OCI-LY1 (cell line): Measurements from ENCODE around the gene CERK.

Experiments used
- H2AFZ ChIP-seq: fragments of 200-600 bp; sonication (generic), shearing (Covaris generic); 2 replicates; pipeline ENCODE4 v1.6.0; 2014; ENCODE audit warnings: antibody characterized with exemption, mild to moderate bottlenecking, low read length
- H3F3A ChIP-seq: fragments of 200-600 bp; sonication (generic), shearing (Covaris generic); 2 replicates; pipeline ENCODE4 v1.6.0; 2014; ENCODE audit warnings: mild to moderate bottlenecking, antibody characterized with exemption, low read length, moderate library complexity; ENCODE audit not compliant: insufficient read depth
- H3K27ac ChIP-seq: fragments of 200-600 bp; sonication (generic); 2 replicates; pipeline ENCODE4 v1.5.1; 2014; ENCODE audit warnings: low read length, mixed run types, mild to moderate bottlenecking, low read depth; ENCODE audit not compliant: poor library complexity, severe bottlenecking
- H3K27me3 ChIP-seq: fragments of 200-600 bp; sonication (generic); 2 replicates; pipeline ENCODE4 v1.6.0; 2014; ENCODE audit warnings: antibody characterized with exemption, mild to moderate bottlenecking, low read length, moderate library complexity; ENCODE audit not compliant: insufficient read depth
- H3K36me3 ChIP-seq: fragments of 200-600 bp; sonication (generic); 2 replicates; pipeline ENCODE4 v1.6.1; 2014; ENCODE audit warnings: mild to moderate bottlenecking, antibody characterized with exemption, low read length, moderate library complexity, mixed read lengths; ENCODE audit not compliant: insufficient read depth
- H3K4me1 ChIP-seq: fragments of 200-600 bp; sonication (generic); 2 replicates; pipeline ENCODE4 v1.5.1; 2014; ENCODE audit warnings: mild to moderate bottlenecking, low read length, moderate library complexity; ENCODE audit not compliant: insufficient read depth, severe bottlenecking
- H3K4me2 ChIP-seq: fragments of 200-600 bp; sonication (generic), shearing (Covaris generic); 2 replicates; pipeline ENCODE4 v1.6.1; 2014; ENCODE audit warnings: low read length
- H3K4me3 ChIP-seq: fragments of 200-600 bp; sonication (generic); 2 replicates; pipeline ENCODE4 v1.5.1; 2014; ENCODE audit warnings: low read length, low read depth, mild to moderate bottlenecking, mixed read lengths; ENCODE audit not compliant: poor library complexity, severe bottlenecking
- H3K79me2 ChIP-seq: fragments of 200-600 bp; shearing (Covaris generic); 2 replicates; pipeline ENCODE4 v1.6.1; 2016; ENCODE audit warnings: mixed run types, low read length, mixed read lengths; ENCODE audit not compliant: insufficient read depth
- H3K9ac ChIP-seq: fragments of 200-600 bp; sonication (generic), shearing (Covaris generic); 2 replicates; pipeline ENCODE4 v1.6.1; 2014; ENCODE audit warnings: mild to moderate bottlenecking, low read length, mixed read lengths
- H3K9me2 ChIP-seq: fragments of 200-600 bp; sonication (generic), shearing (Covaris generic); 2 replicates; pipeline ENCODE4 v1.6.1; 2014; ENCODE audit warnings: low read depth, mild to moderate bottlenecking, low read length, mixed read lengths
- H3K9me3 ChIP-seq: fragments of 200-600 bp; shearing (Covaris generic); 2 replicates; pipeline ENCODE4 v1.6.1; 2014; ENCODE audit warnings: low read length, mixed read lengths
- H4K20me1 ChIP-seq: fragments of 200-600 bp; sonication (generic), shearing (Covaris generic); 2 replicates; pipeline ENCODE4 v1.6.0; 2016; ENCODE audit warnings: mild to moderate bottlenecking, low read length; ENCODE audit not compliant: insufficient read depth
- EZH2 ChIP-seq: fragments of 200-600 bp; sonication (generic), shearing (Covaris generic); IDR thresholded peaks from 2 replicates; pipeline ENCODE4 v1.8.0; 2017; ENCODE audit warnings: borderline replicate concordance, mixed run types, mild to moderate bottlenecking, antibody characterized with exemption, low read length, moderate library complexity, mixed read lengths
- TF ChIP-seq, protein P1 (sequence below): fragments of 200-600 bp; sonication (generic), shearing (Covaris generic); IDR thresholded peaks from 2 replicates; pipeline ENCODE4 v1.5.1; 2017; ENCODE audit warnings: mild to moderate bottlenecking, antibody characterized with exemption, low read length, moderate library complexity, mixed read lengths

Gene CERK

GRCh38 chr22:46769191-46769675, 31.2 kb upstream of the CERK start:
- Histone ChIP-seq H3K9me2 (no peaks in the 10 kb centered on the region), H3K4me2 (peak overlapping the region; percentile 69), H3F3A (no peaks in the 10 kb centered on the region), H3K4me1 (peaks cover 81% of the 10 kb centered on the region), H3K9me3 (no peaks in the 10 kb centered on the region), H3K27me3 (no peaks in the 10 kb centered on the region), H4K20me1 (no peaks in the 10 kb centered on the region), H3K9ac (peak overlapping the region; percentile 69), H3K27ac (peak overlapping the region; percentile 97), H3K4me3 (peak overlapping the region; percentile 51), H2AFZ (no peak overlapping the region), H3K36me3 (no peaks in the 10 kb centered on the region), H3K79me2 (peaks cover 21% of the 10 kb centered on the region)
- TF ChIP-seq EZH2: no peak
- TF ChIP-seq, protein P1, sequence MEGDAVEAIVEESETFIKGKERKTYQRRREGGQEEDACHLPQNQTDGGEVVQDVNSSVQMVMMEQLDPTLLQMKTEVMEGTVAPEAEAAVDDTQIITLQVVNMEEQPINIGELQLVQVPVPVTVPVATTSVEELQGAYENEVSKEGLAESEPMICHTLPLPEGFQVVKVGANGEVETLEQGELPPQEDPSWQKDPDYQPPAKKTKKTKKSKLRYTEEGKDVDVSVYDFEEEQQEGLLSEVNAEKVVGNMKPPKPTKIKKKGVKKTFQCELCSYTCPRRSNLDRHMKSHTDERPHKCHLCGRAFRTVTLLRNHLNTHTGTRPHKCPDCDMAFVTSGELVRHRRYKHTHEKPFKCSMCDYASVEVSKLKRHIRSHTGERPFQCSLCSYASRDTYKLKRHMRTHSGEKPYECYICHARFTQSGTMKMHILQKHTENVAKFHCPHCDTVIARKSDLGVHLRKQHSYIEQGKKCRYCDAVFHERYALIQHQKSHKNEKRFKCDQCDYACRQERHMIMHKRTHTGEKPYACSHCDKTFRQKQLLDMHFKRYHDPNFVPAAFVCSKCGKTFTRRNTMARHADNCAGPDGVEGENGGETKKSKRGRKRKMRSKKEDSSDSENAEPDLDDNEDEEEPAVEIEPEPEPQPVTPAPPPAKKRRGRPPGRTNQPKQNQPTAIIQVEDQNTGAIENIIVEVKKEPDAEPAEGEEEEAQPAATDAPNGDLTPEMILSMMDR: no peak

GRCh38 chr22:46767249-46767985, 29.4 kb upstream of the CERK start:
- Histone ChIP-seq H3K79me2 (peaks cover 34% of the 10 kb centered on the region), H3K4me2 (peak overlapping the region; percentile 47), H3F3A (no peaks in the 10 kb centered on the region), H3K27ac (peak overlapping the region; percentile 97), H4K20me1 (no peaks in the 10 kb centered on the region), H3K9me2 (no peaks in the 10 kb centered on the region), H3K4me1 (peaks cover 76% of the 10 kb centered on the region), H3K27me3 (no peaks in the 10 kb centered on the region), H3K9ac (peak overlapping the region; percentile 26; the same call in 1 of the 2 replicates), H3K4me3 (peak overlapping the region; percentile 21), H3K9me3 (no peaks in the 10 kb centered on the region), H2AFZ (no peak overlapping the region), H3K36me3 (no peaks in the 10 kb centered on the region)
- no peak for TF ChIP-seq EZH2
- TF ChIP-seq, protein P1: no peak

GRCh38 chr22:46766611-46767010, 28.6 kb upstream of the CERK start:
- Histone ChIP-seq H3K9me2 (no peaks in the 10 kb centered on the region), H3K9ac (peak overlapping the region; percentile 26; the same call in 1 of the 2 replicates), H3K4me2 (peak overlapping the region; percentile 47; the same call in 1 of the 2 replicates), H2AFZ (no peak overlapping the region), H3F3A (no peaks in the 10 kb centered on the region), H3K27ac (peak overlapping the region; percentile 97), H3K79me2 (peaks cover 39% of the 10 kb centered on the region), H3K9me3 (no peaks in the 10 kb centered on the region), H4K20me1 (no peaks in the 10 kb centered on the region), H3K4me3 (peak overlapping the region; percentile 10), H3K36me3 (no peaks in the 10 kb centered on the region), H3K4me1 (peaks cover 77% of the 10 kb centered on the region), H3K27me3 (no peaks in the 10 kb centered on the region)
- TF ChIP-seq, protein P1: no peak
- TF ChIP-seq EZH2: no peak
